ENCODE measurements around the gene PDGFRB. TPM values are rescaled to one million over a fixed set of nuclear protein-coding genes. Genes with fewer than 3 reads are reported as not detected.

PDGFRB gene
- total and polyA plus RNA-seq, 2 of the 8 experiments (the other 6 are each of a cell fraction or from before 2014, with no cell fraction given), result 4.2 to 13.7 TPM

DNA sequence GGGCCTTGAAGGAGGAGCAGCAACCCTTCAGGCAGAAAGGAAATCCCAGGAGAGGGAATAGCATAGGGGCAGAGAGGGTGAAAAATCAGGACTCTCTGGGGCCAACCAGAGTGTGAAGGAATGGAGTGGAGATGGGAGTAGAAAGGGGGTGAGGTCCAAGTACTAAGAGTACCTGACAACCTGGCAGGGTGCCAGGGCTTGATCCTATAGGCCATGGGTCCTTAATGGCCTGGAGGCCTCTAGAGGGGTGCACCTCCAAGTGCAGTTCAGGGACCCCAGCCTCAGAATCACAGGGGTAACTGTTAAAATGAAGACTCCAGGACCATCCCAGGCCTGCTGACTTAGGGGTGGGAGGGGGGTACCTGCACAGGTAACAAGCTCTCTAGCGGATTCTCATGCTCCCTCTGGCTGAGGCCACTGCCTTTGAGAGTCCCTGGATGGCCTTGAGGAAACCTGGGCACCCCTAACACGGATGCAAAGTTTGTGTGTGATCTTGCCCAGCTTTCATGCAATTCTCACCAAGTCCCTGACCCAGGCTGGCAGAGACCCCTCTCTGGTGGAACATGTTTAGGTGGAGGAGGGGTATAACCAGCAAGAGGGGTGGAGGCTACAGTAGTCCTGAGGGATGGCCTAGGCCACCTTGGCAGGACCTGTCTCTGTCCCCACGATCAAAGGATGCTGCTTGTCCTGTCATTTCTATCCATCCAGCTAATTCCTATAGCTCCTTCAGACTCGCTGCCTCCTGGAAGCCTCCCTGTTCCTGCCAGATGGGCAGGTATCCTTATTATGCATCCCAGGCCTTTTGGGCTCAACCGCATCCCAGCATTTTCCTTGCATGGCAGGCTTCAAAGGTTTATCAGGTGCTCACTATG is 51.7 kb downstream of the PDGFRB start:
- CTCF ChIA-PET (ENCODE audit: partially characterized antibody), result interaction anchor here (0.7 to 3.2 kb wide), 6 partner anchors 11 to 64 kb away, joined by 3 to 20 read pairs (median 4); no protein-coding TSS in a partner anchor

More for the DNA sequence above, 51.7 kb downstream of the PDGFRB start:
- H3K36me3 ChIP-seq (ENCODE audit: control insufficient read depth in 2 of 4, insufficient read depth in 4 of 4, low read length in 3 of 4), result no peaks in the 10 kb centered on the region
- no peaks in the 10 kb centered on the region for H3K9me3 ChIP-seq (ENCODE audit: insufficient read depth in 2 of 2, low read depth in 1 of 2, low read length in 1 of 2)
- no peaks in the 10 kb centered on the region for H3K79me2 ChIP-seq (ENCODE audit: control insufficient read depth in 1 of 2, insufficient read depth in 2 of 2, low read length in 2 of 2)
- H3K14ac ChIP-seq (ENCODE audit: insufficient read length), result no peak overlapping the region
- no peak overlapping the region for H4K8ac ChIP-seq (ENCODE audit: extremely low read depth, insufficient read depth, low read length)
- H2BK12ac ChIP-seq (ENCODE audit: low read depth, low read length), result no peak overlapping the region
- H2BK120ac ChIP-seq (replicated peaks; ENCODE audit: low read depth, low read length), result no peak overlapping the region
- H3K79me1 ChIP-seq (ENCODE audit: low read depth, low read length), result no peaks in the 10 kb centered on the region; the same call in 1 of the 2 replicates
- FAIRE-seq, result no peak
- H3K27me3 ChIP-seq (replicated peaks in 1 of 4; ENCODE audit: control insufficient read depth in 3 of 4, extremely low read depth in 1 of 4, insufficient read depth in 3 of 4, low read length in 3 of 4), result no peaks in the 10 kb centered on the region
- no peak overlapping the region for H3K4me3 ChIP-seq (ENCODE audit: extremely low read depth in 1 of 4, insufficient read depth in 2 of 4, low read depth in 3 of 4, low read length in 4 of 4)
- no peak overlapping the region for H4K91ac ChIP-seq (replicated peaks; ENCODE audit: insufficient read length, low read length)
- H3K9ac ChIP-seq (replicated peaks in 1 of 4; ENCODE audit: extremely low read depth in 1 of 4, low read depth in 3 of 4, low read length in 3 of 4), result no peak overlapping the region; a peak in 1 of 7 replicates
- 76% methylated on average over 5 of the region's 5 CpGs; no CpG with 5 or more reads in 1 of the 2 experiments for WGBS, 2 experiments (ENCODE audit: extremely low coverage in 1 of 2, insufficient coverage in 1 of 2, insufficient read length in 1 of 2, insufficient replicate concordance in 2 of 2, low coverage in 1 of 2, low lambda C conversion rate in 2 of 2, missing lambda C conversion rate in 1 of 2)
- POLR2A ChIA-PET (ENCODE audit: partially characterized antibody), result no interaction called here
- no peak overlapping the region for H3K56ac ChIP-seq (replicated peaks; ENCODE audit: insufficient read length, low read depth, low read length)
- H3K18ac ChIP-seq (ENCODE audit: extremely low read depth, low read length), result no peak overlapping the region
- no peak overlapping the region for H2BK15ac ChIP-seq (ENCODE audit: low read length)
- H4K5ac ChIP-seq (ENCODE audit: insufficient read length, low read depth, low read length), result no peak overlapping the region
- no peaks in the 10 kb centered on the region for H3K4me1 ChIP-seq (replicated peaks in 1 of 4; ENCODE audit: control insufficient read depth in 3 of 4, insufficient read depth in 4 of 4, low read length in 3 of 4)
- TF ChIP-seq SRF (IDR thresholded peaks at IDR 0.05; ENCODE audit: low read depth, low read length), result no peak
- TF ChIP-seq HDAC6 (IDR thresholded peaks at IDR 0.05; ENCODE audit: low read depth, low read length), result no peak
- no peak for TF ChIP-seq SP2 (IDR thresholded peaks at IDR 0.05; ENCODE audit: low read length)
- TF ChIP-seq SIN3A (conservative IDR thresholded peaks at IDR 0.05 in 1 of 2, IDR thresholded peaks at IDR 0.05 in 1 of 2; ENCODE audit: low read depth in 1 of 2, low read length in 2 of 2), result no peak
- TF ChIP-seq RNF2 (IDR thresholded peaks at IDR 0.05; ENCODE audit: borderline replicate concordance, low read depth, low read length, missing control alignments, poor library complexity, severe bottlenecking), result no peak
- no peak for TF ChIP-seq RXRA (IDR thresholded peaks at IDR 0.05; ENCODE audit: insufficient read depth, low read depth, low read length)
- TF ChIP-seq JUND (IDR thresholded peaks at IDR 0.05; ENCODE audit: low read length), result no peak
- TF ChIP-seq, protein P1, sequence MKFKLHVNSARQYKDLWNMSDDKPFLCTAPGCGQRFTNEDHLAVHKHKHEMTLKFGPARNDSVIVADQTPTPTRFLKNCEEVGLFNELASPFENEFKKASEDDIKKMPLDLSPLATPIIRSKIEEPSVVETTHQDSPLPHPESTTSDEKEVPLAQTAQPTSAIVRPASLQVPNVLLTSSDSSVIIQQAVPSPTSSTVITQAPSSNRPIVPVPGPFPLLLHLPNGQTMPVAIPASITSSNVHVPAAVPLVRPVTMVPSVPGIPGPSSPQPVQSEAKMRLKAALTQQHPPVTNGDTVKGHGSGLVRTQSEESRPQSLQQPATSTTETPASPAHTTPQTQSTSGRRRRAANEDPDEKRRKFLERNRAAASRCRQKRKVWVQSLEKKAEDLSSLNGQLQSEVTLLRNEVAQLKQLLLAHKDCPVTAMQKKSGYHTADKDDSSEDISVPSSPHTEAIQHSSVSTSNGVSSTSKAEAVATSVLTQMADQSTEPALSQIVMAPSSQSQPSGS (IDR thresholded peaks at IDR 0.05; ENCODE audit: low read length), result no peak
- TF ChIP-seq POLR2A (IDR thresholded peaks at IDR 0.05; ENCODE audit: control extremely low read depth in 1 of 2, low read depth in 2 of 2, low read length in 2 of 2), result no peak
- TF ChIP-seq RBBP5 (IDR thresholded peaks at IDR 0.05; ENCODE audit: borderline replicate concordance, low read depth, low read length), result no peak
- no peak overlapping the region for H3K4ac ChIP-seq (replicated peaks; ENCODE audit: insufficient read length, low read depth, low read length)
- no peak overlapping the region; the same call in 1 of the 2 replicates for H2BK5ac ChIP-seq (ENCODE audit: low read depth, low read length)
- H3K27ac ChIP-seq (ENCODE audit: low read depth, low read length), result no peak overlapping the region
- H2AK5ac ChIP-seq (ENCODE audit: low read depth, low read length), result no peak overlapping the region
- H3K23me2 ChIP-seq (ENCODE audit: low read depth, low read length), result no peaks in the 10 kb centered on the region
- H3K23ac ChIP-seq (ENCODE audit: insufficient read length), result no peak overlapping the region
- no peaks in the 10 kb centered on the region for H4K20me1 ChIP-seq (replicated peaks in 1 of 2; ENCODE audit: control insufficient read depth in 1 of 2, insufficient read depth in 2 of 2, low read length in 2 of 2)
- no peak overlapping the region for H2AFZ ChIP-seq (ENCODE audit: low read length)
- no peak for DNase-seq (ENCODE audit: low read depth in 1 of 2, low spot score in 2 of 2)
- no peak overlapping the region for H3K4me2 ChIP-seq (ENCODE audit: insufficient read depth in 1 of 2, low read depth in 2 of 2, low read length in 2 of 2)
- H2BK20ac ChIP-seq (ENCODE audit: low read length), result no peak overlapping the region

Data from H1 (cell line).